Fibroblast of the aortic adventitia (primary cell): ENCODE measurements around the gene ASXL1. TPM values are rescaled to one million over a fixed set of nuclear protein-coding genes. Genes with fewer than 3 reads are reported as not detected.

Experiments used
- DNase-seq: peaks from one replicate; pipeline ENCODE4 v3.0.0-alpha.2; 2010; ENCODE audit warnings: low read depth
- H3K4me3 ChIP-seq: 2 replicates; pipeline ENCODE4 v1.5.1; 2011; ENCODE audit warnings: low read depth, mild to moderate bottlenecking, control low read depth, low read length, moderate library complexity
- total RNA-seq: library from RNA; depleted of rRNA; stranded (reverse); fragments of >200 nt; gene quantifications from 2 replicates; pipeline ENCODE4 v1.2.3, GENCODE V29; 2012; ENCODE audit warnings: low replicate concordance
- TF ChIP-seq, protein P1 (sequence below): IDR thresholded peaks from 2 replicates; pipeline ENCODE4 v1.5.1; 2011; ENCODE audit warnings: mild to moderate bottlenecking, low read length, control low read depth, inconsistent platforms; ENCODE audit not compliant: insufficient read depth

The ASXL1 gene
- total RNA-seq, 1 donor = 57.4 TPM

DNA sequence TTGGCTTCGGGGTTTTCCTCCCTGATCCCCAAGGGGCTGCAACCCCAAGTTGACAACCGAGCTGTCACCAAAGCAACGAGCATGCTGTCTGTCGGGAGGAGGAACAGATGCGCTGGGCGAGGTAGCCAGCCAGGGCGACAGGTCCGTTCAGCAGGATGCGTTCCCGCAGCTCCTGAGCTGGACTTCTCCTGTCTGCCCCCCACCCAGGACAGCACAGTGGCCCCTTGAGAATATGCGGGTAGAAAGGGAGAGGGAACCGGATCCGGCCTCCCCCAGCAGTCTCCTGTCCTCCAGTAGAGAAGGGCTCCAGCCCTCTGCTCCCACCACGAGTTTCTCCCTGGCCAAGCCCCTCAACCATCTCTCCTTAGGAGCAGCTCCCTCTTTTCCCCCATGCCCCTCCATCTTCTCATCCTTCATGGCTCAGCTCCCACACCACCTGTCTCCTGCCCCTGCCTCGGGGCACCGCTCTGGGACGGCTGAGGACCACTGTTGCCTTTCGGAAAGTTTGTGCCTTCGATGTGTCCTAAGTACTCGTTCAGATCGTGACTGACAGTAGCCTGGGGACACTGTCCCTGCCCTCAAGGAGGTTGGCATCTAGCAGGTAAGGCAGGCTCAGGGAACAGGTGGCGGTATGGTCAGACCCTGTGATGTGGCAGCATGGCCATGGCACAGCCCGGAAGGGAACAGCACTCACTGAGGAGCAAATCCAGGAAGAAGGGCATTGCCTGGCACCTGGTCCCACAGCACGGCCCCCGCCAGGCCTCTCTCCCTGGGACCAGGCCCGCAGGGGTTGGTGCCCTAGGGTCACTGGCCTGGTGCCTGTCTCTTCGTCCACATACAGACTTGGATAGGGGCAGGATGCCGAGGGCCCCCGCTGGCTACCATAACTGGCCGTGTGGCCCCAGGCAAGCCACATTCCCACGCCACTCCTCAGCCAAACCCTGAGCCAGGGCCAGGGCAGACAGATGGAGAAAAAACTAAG lies 96.3 kb downstream of the ASXL1 start:
- no peak for DNase-seq
- TF ChIP-seq, protein P1, sequence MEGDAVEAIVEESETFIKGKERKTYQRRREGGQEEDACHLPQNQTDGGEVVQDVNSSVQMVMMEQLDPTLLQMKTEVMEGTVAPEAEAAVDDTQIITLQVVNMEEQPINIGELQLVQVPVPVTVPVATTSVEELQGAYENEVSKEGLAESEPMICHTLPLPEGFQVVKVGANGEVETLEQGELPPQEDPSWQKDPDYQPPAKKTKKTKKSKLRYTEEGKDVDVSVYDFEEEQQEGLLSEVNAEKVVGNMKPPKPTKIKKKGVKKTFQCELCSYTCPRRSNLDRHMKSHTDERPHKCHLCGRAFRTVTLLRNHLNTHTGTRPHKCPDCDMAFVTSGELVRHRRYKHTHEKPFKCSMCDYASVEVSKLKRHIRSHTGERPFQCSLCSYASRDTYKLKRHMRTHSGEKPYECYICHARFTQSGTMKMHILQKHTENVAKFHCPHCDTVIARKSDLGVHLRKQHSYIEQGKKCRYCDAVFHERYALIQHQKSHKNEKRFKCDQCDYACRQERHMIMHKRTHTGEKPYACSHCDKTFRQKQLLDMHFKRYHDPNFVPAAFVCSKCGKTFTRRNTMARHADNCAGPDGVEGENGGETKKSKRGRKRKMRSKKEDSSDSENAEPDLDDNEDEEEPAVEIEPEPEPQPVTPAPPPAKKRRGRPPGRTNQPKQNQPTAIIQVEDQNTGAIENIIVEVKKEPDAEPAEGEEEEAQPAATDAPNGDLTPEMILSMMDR = no peak
- no peak overlapping the region for H3K4me3 ChIP-seq

- H3K4me3 ChIP-seq = no peak overlapping the region
- TF ChIP-seq, protein P1 = no peak
- no peak for DNase-seq
Observed at GRCh38 chr20:32455171-32455900, 97.2 kb downstream of the ASXL1 start.

- no peak for DNase-seq
- no peak overlapping the region for H3K4me3 ChIP-seq
- TF ChIP-seq, protein P1 = no peak
Observed at GRCh38 chr20:32455901-32456701, 98.0 kb downstream of the ASXL1 start.

GRCh38 chr20:32456869-32457478 lies 98.8 kb downstream of the ASXL1 start:
- TF ChIP-seq, protein P1 = peak; percentile 68
- no peak for DNase-seq
- H3K4me3 ChIP-seq = peak overlapping the region; percentile 60

GRCh38 chr20:32457479-32457986 lies 99.4 kb downstream of the ASXL1 start:
- DNase-seq = peak; percentile 45
- H3K4me3 ChIP-seq = peak overlapping the region; percentile 60
- TF ChIP-seq, protein P1 = no peak
